Heart left ventricle (tissue), 13 donors: ENCODE results near the gene MORN2.

Experiments used
- POLR2A ChIP-seq, 2 donors: fragments of 450-650 bp; IDR thresholded peaks; one replicate each; pipeline ENCODE4 v1.6.1; 2017; ENCODE audit warnings: antibody characterized with exemption in 2 of 2, mild to moderate bottlenecking in 2 of 2, moderate library complexity in 2 of 2
- TF ChIP-seq, protein P1 (sequence below), 12 donors: fragments of 200-600 bp; sonication (generic) in 4 of 12; IDR thresholded peaks; one replicate each; pipeline versions ENCODE4 v1.5.0 to v1.8.0; 2018 to 2022; ENCODE audit warnings: antibody characterized with exemption in 12 of 12, mild to moderate bottlenecking in 5 of 12
- donor health status: ischemic (EF 13 %, LVEDD 7.1; RV severe dilation, severe dysfunction).
- donor health status: DM: no; HTN: yes; CAD: no.
- donor health status: DM: no; HTN: no; CAD: no.
- donor health status: ischemic (EF 25% LVEDD 6.9; RV normal size, moderate dysfunction).
- donor health status: ischemic (EF 25% LVEDD 5.7; RV mildly dilated, moderate dysfunction).
- donor health status: ischemic (EF 35%, LVEDD 5.7; RV mildly dilated, moderate dysfunction).
- donor health status: nonischemic (EF 11% LVEDD 7.7; RV severe dilation, severe dysfunction).
- donor health status: DM: yes; HTN: yes; CAD: no.
- donor health status: PGD.
- donor health status: ischemic (EF 29% LVEDD 5.4; RV normal size, mild dysfunction).
- donor health status: nonischemic (EF 23%, LVEDD 6.1; RV moderate dilation, normal function).

DNA sequence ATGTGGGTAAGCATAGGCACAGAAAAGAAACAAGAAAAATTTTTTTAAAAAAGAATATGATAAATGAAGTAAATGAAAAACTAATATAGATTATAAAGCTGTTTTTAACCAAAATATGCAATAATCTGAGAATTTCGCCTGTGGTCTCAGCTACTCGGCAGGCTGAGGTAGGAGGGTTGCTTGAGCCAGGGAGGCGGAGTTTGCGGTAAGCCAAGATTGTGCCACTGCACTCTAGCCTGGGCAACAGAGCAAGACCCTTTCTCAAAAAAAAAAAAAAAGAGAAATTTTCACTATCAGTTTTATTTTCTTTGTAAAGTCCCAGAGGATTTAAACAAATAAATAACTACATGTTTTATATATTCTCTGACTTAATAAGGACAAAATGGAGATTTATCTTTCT, 47.3 kb upstream of the MORN2 start:
- TF ChIP-seq, protein P1, sequence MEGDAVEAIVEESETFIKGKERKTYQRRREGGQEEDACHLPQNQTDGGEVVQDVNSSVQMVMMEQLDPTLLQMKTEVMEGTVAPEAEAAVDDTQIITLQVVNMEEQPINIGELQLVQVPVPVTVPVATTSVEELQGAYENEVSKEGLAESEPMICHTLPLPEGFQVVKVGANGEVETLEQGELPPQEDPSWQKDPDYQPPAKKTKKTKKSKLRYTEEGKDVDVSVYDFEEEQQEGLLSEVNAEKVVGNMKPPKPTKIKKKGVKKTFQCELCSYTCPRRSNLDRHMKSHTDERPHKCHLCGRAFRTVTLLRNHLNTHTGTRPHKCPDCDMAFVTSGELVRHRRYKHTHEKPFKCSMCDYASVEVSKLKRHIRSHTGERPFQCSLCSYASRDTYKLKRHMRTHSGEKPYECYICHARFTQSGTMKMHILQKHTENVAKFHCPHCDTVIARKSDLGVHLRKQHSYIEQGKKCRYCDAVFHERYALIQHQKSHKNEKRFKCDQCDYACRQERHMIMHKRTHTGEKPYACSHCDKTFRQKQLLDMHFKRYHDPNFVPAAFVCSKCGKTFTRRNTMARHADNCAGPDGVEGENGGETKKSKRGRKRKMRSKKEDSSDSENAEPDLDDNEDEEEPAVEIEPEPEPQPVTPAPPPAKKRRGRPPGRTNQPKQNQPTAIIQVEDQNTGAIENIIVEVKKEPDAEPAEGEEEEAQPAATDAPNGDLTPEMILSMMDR (IDR thresholded peaks at IDR 0.05): no peak
- no peak for TF ChIP-seq POLR2A (IDR thresholded peaks at IDR 0.05)
